WTC11 (cell line): ENCODE results near the gene ZNF14. TPM values are rescaled to one million over a fixed set of nuclear protein-coding genes. Genes with fewer than 3 reads are reported as not detected.

Experiments
- ATAC-seq: fragments of 200-7000 bp; cut with Tn5 transposase; 2 replicates; pipeline ENCODE4 v1.10.0; 2021; ENCODE audit warnings: mild to moderate bottlenecking, moderate library complexity
- CTCF ChIA-PET: fragments of 300-600 bp; sonication (Branson Sonifier 250); formaldehyde crosslinking; loops from one replicate; lab custom pipeline; 2021; ENCODE audit warnings: antibody characterized with exemption; lab: Charles Lee
- POLR2A ChIA-PET: fragments of 350-600 bp; sonication (Branson Sonifier 250); formaldehyde crosslinking; loops from one replicate; lab custom pipeline; 2021; ENCODE audit warnings: antibody characterized with exemption; lab: Charles Lee
- DNase-seq: peaks from one replicate; pipeline ENCODE4 v3.0.0; 2021; ENCODE audit warnings: low spot score
- H3K27ac Mint-ChIP-seq: 2 replicates; pipeline ENCODE4 v1.8.0; 2021; ENCODE audit warnings: mixed read lengths
- H3K27me3 Mint-ChIP-seq: 2 replicates; pipeline ENCODE4 v1.8.0; 2021; ENCODE audit warnings: low read depth, mild to moderate bottlenecking, moderate library complexity, mixed read lengths
- H3K36me3 Mint-ChIP-seq: 2 replicates; pipeline ENCODE4 v1.8.0; 2021; ENCODE audit warnings: mixed read lengths
- H3K4me1 Mint-ChIP-seq: 2 replicates; pipeline ENCODE4 v1.8.0; 2022; ENCODE audit warnings: mixed read lengths
- H3K4me3 Mint-ChIP-seq: 2 replicates; pipeline ENCODE4 v1.8.0; 2021; ENCODE audit warnings: mild to moderate bottlenecking, moderate library complexity, mixed read lengths
- H3K9me3 Mint-ChIP-seq: 2 replicates; pipeline ENCODE4 v1.8.0; 2021; ENCODE audit warnings: mixed read lengths
- CREB1 ChIP-seq: sonication (generic); formaldehyde crosslinking; IDR thresholded peaks from 2 replicates; pipeline ENCODE4 v1.8.0; 2023; ENCODE audit warnings: mild to moderate bottlenecking, missing genetic modification reagents
- EMX1 ChIP-seq: fragments of 250-450 bp; sonication (Bioruptor Pico); IDR thresholded peaks from 2 replicates; pipeline ENCODE4 v1.8.0; 2021; ENCODE audit warnings: mild to moderate bottlenecking
- FOXK1 ChIP-seq: sonication (generic); formaldehyde crosslinking; IDR thresholded peaks from 2 replicates; pipeline ENCODE4 v1.8.0; 2022; ENCODE audit warnings: mild to moderate bottlenecking, moderate library complexity, missing genetic modification reagents
- FOXP1 ChIP-seq: sonication (generic); formaldehyde crosslinking; IDR thresholded peaks from 2 replicates; pipeline ENCODE4 v1.8.0; 2022; ENCODE audit warnings: missing genetic modification reagents, mild to moderate bottlenecking, moderate library complexity, borderline replicate concordance
- GABPB1 ChIP-seq: sonication (generic); formaldehyde crosslinking; IDR thresholded peaks from 2 replicates; pipeline ENCODE4 v1.8.1; 2023; ENCODE audit warnings: mild to moderate bottlenecking, missing genetic modification reagents
- NFE2L1 ChIP-seq: sonication (generic); formaldehyde crosslinking; IDR thresholded peaks from 2 replicates; pipeline ENCODE4 v1.8.1; 2023; ENCODE audit warnings: missing genetic modification reagents
- NR2C2 ChIP-seq: sonication (generic); formaldehyde crosslinking; IDR thresholded peaks from 2 replicates; pipeline ENCODE4 v1.8.0; 2022; ENCODE audit warnings: mild to moderate bottlenecking, missing genetic modification reagents
- SMAD3 ChIP-seq: sonication (generic); formaldehyde crosslinking; IDR thresholded peaks from 2 replicates; pipeline ENCODE4 v1.8.0; 2022; ENCODE audit warnings: missing genetic modification reagents, mild to moderate bottlenecking, borderline replicate concordance
- SOX15 ChIP-seq: fragments of 250-450 bp; sonication (Bioruptor Pico); IDR thresholded peaks from 2 replicates; pipeline ENCODE4 v1.9.0; 2021; ENCODE audit warnings: mild to moderate bottlenecking
- TCF7 ChIP-seq: sonication (generic); formaldehyde crosslinking; IDR thresholded peaks from 2 replicates; pipeline ENCODE4 v1.8.0; 2022; ENCODE audit warnings: mild to moderate bottlenecking, low read depth, missing genetic modification reagents, moderate library complexity
- TEAD4 ChIP-seq: sonication (generic); formaldehyde crosslinking; IDR thresholded peaks from 2 replicates; pipeline ENCODE4 v1.8.0; 2022; ENCODE audit warnings: mild to moderate bottlenecking, missing genetic modification reagents
- total RNA-seq: library from RNA; stranded (reverse); gene quantifications from 3 replicates; pipeline ENCODE4 v1.2.3, GENCODE V29; 2021
- TF ChIP-seq, protein P1 (sequence below): sonication (generic); formaldehyde crosslinking; conservative IDR thresholded peaks from 2 replicates; pipeline ENCODE4 v1.8.1; 2023; ENCODE audit warnings: mild to moderate bottlenecking, low read depth, missing genetic modification reagents, moderate library complexity
- TF ChIP-seq, protein P2 (sequence below): sonication (generic); formaldehyde crosslinking; IDR thresholded peaks from 2 replicates; pipeline ENCODE4 v1.8.1; 2023; ENCODE audit warnings: mild to moderate bottlenecking, missing genetic modification reagents
- TF ChIP-seq, protein P3 (sequence below): sonication (generic); formaldehyde crosslinking; conservative IDR thresholded peaks from 2 replicates; pipeline ENCODE4 v1.8.1; 2022; ENCODE audit warnings: mild to moderate bottlenecking, missing genetic modification reagents
- TF ChIP-seq, protein P4 (sequence below): sonication (generic); formaldehyde crosslinking; IDR thresholded peaks from 2 replicates; pipeline ENCODE4 v1.8.1; 2022; ENCODE audit warnings: mild to moderate bottlenecking, missing genetic modification reagents, moderate library complexity, borderline replicate concordance
- TF ChIP-seq, protein P5 (sequence below): sonication (generic); formaldehyde crosslinking; IDR thresholded peaks from 2 replicates; pipeline ENCODE4 v1.8.0; 2023; ENCODE audit warnings: missing genetic modification reagents, mild to moderate bottlenecking, borderline replicate concordance

ZNF14 gene
- total RNA-seq, 1 experiment from 2014 or later, result 5.7 TPM

DNA sequence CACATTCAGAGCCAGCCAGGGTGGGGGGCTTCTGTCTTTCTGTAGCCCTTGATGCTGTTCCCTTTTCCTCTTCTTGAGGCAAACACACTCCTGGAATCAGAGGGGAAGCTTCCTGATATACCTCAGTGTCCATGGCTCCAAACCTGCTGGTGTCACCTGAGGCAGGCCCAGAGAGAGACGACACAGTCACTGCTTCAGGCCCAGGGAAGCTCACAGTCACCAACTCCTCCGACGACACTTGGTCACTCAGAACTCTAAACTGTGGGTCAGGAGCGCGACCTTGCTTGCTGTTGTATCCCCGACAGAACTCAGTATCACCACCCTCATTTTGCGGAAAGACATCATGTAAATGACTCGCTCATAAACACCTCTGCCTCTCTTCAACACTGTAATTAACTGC lies 70.6 kb downstream of the ZNF14 start:
- ATAC-seq (no peak), DNase-seq (no peak)
- H3K36me3 Mint-ChIP-seq, result peaks cover 25% of the 10 kb centered on the region
- H3K27ac Mint-ChIP-seq, result peak overlapping the region; percentile 87
- no peaks in the 10 kb centered on the region for H3K9me3 Mint-ChIP-seq
- POLR2A ChIA-PET, result interaction anchor here (0.6 kb wide), 1 partner anchor 199 kb away, joined by 3 read pairs; no protein-coding TSS in a partner anchor
- H3K4me1 Mint-ChIP-seq, result peaks cover 17% of the 10 kb centered on the region
- TF ChIP-seq FOXP1 (CRISPR knock-in tag), result no peak
- TF ChIP-seq, all 79 proteins: peak for 0
- Mint-ChIP-seq H3K27me3 (no peaks in the 10 kb centered on the region), H3K4me3 (peak overlapping the region; percentile 94)
- CTCF ChIA-PET, result interaction anchor here (0.8 to 2.1 kb wide), 4 partner anchors 18 to 130 kb away, joined by 3 to 10 read pairs (median 5); partner anchors contain the start of gene GMIP

DNA sequence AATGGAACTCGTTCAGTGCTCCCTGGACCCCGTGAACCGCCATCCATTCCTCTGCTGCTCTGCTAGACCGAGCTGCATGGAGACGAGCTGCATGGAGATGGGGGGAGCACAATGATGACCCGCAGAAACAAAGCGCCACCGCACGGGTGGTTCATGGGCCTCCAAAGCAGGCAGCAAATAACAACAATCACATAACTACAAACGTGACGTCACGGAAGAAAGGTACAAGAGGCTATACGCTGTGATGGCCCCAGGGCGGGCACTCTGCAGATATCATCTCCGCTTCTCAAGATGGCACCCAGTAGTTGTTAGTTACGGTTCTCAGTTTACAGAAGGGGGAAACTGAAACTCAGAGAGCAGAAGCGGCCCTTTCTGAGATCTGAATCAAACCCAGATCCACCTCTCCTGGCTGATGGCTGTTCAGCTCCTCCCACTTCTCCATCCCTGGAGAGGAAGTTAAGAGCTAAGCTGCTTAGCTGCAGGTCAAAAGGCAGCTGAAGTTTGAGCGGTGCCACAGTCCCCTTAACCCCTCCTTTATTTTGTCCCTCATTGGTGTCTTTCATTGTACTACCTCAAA lies 71.1 kb downstream of the ZNF14 start:
- H3K27ac Mint-ChIP-seq, result peak overlapping the region; percentile 87; the same call in 1 of the 2 replicates
- no peaks in the 10 kb centered on the region for H3K9me3 Mint-ChIP-seq
- no peak for DNase-seq

DNA sequence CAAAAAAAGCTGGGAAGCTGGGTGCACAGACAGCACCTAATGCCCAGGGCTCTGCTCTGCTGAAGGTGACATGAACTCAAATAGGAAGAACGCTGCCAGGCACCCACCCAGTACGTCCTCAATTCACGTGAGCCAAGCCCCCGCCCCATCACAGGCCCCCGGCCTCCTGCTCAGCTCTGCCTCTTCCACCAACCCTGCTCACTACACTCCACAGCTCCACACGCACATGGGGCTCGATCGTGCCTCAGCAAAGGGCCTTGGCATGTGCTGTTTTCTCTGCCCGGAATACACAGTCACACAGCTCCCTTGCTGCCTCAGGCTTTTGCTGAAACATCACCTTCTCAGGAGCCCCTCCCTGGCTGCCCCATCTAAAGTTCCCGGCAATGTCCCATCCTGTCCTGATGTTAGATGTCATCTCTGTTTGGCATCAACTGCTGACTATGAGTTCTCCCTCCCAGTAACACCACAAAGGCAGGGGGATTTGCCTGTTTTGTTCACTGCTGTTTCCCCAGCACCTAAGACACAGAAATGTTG lies 71.7 kb downstream of the ZNF14 start:
- Mint-ChIP-seq H3K36me3 (peaks cover 36% of the 10 kb centered on the region), H3K4me3 (peak overlapping the region; percentile 94), H3K27ac (peak overlapping the region; percentile 84), H3K27me3 (no peaks in the 10 kb centered on the region), H3K4me1 (peaks cover 17% of the 10 kb centered on the region), H3K9me3 (no peaks in the 10 kb centered on the region)
- no peak for DNase-seq
- ChIA-PET CTCF (interaction anchor here (0.8 to 1.9 kb wide), 4 partner anchors 17 to 129 kb away, joined by 3 to 6 read pairs (median 4); partner anchors contain the start of gene GMIP), POLR2A (no interaction called here)
- ATAC-seq, result no peak
- TF ChIP-seq, protein P1, sequence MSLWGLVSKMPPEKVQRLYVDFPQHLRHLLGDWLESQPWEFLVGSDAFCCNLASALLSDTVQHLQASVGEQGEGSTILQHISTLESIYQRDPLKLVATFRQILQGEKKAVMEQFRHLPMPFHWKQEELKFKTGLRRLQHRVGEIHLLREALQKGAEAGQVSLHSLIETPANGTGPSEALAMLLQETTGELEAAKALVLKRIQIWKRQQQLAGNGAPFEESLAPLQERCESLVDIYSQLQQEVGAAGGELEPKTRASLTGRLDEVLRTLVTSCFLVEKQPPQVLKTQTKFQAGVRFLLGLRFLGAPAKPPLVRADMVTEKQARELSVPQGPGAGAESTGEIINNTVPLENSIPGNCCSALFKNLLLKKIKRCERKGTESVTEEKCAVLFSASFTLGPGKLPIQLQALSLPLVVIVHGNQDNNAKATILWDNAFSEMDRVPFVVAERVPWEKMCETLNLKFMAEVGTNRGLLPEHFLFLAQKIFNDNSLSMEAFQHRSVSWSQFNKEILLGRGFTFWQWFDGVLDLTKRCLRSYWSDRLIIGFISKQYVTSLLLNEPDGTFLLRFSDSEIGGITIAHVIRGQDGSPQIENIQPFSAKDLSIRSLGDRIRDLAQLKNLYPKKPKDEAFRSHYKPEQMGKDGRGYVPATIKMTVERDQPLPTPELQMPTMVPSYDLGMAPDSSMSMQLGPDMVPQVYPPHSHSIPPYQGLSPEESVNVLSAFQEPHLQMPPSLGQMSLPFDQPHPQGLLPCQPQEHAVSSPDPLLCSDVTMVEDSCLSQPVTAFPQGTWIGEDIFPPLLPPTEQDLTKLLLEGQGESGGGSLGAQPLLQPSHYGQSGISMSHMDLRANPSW (CRISPR knock-in tag), result no peak
- TF ChIP-seq, protein P2, sequence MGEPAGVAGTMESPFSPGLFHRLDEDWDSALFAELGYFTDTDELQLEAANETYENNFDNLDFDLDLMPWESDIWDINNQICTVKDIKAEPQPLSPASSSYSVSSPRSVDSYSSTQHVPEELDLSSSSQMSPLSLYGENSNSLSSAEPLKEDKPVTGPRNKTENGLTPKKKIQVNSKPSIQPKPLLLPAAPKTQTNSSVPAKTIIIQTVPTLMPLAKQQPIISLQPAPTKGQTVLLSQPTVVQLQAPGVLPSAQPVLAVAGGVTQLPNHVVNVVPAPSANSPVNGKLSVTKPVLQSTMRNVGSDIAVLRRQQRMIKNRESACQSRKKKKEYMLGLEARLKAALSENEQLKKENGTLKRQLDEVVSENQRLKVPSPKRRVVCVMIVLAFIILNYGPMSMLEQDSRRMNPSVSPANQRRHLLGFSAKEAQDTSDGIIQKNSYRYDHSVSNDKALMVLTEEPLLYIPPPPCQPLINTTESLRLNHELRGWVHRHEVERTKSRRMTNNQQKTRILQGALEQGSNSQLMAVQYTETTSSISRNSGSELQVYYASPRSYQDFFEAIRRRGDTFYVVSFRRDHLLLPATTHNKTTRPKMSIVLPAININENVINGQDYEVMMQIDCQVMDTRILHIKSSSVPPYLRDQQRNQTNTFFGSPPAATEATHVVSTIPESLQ, result no peak
- TF ChIP-seq, protein P3, sequence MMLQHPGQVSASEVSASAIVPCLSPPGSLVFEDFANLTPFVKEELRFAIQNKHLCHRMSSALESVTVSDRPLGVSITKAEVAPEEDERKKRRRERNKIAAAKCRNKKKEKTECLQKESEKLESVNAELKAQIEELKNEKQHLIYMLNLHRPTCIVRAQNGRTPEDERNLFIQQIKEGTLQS (CRISPR knock-in tag), result no peak
- no peak for TF ChIP-seq CREB1 (CRISPR knock-in tag)
- TF ChIP-seq TEAD4, result no peak
- TF ChIP-seq, protein P4, sequence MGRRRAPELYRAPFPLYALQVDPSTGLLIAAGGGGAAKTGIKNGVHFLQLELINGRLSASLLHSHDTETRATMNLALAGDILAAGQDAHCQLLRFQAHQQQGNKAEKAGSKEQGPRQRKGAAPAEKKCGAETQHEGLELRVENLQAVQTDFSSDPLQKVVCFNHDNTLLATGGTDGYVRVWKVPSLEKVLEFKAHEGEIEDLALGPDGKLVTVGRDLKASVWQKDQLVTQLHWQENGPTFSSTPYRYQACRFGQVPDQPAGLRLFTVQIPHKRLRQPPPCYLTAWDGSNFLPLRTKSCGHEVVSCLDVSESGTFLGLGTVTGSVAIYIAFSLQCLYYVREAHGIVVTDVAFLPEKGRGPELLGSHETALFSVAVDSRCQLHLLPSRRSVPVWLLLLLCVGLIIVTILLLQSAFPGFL (CRISPR knock-in tag), result no peak
- no peak for TF ChIP-seq SOX15 (CRISPR knock-in tag)
- no peak for TF ChIP-seq GABPB1 (CRISPR knock-in tag)
- no peak for TF ChIP-seq FOXK1 (CRISPR knock-in tag)

More for the DNA sequence above, 71.1 kb downstream of the ZNF14 start:
- no peak for ATAC-seq
- ChIA-PET CTCF (interaction anchor here (0.8 to 1.4 kb wide), 4 partner anchors 18 to 129 kb away, joined by 3 to 6 read pairs (median 4); partner anchors contain the start of gene GMIP), POLR2A (interaction anchor here (0.6 kb wide), 1 partner anchor 199 kb away, joined by 3 read pairs; no protein-coding TSS in a partner anchor)
- Mint-ChIP-seq H3K36me3 (peaks cover 30% of the 10 kb centered on the region), H3K4me3 (peak overlapping the region; percentile 94)
- TF ChIP-seq SMAD3 (CRISPR knock-in tag) (no peak), TCF7 (CRISPR knock-in tag) (no peak), GABPB1 (CRISPR knock-in tag) (no peak), NR2C2 (CRISPR knock-in tag) (no peak), EMX1 (CRISPR knock-in tag) (no peak), NFE2L1 (CRISPR knock-in tag) (no peak)
- TF ChIP-seq, protein P5, sequence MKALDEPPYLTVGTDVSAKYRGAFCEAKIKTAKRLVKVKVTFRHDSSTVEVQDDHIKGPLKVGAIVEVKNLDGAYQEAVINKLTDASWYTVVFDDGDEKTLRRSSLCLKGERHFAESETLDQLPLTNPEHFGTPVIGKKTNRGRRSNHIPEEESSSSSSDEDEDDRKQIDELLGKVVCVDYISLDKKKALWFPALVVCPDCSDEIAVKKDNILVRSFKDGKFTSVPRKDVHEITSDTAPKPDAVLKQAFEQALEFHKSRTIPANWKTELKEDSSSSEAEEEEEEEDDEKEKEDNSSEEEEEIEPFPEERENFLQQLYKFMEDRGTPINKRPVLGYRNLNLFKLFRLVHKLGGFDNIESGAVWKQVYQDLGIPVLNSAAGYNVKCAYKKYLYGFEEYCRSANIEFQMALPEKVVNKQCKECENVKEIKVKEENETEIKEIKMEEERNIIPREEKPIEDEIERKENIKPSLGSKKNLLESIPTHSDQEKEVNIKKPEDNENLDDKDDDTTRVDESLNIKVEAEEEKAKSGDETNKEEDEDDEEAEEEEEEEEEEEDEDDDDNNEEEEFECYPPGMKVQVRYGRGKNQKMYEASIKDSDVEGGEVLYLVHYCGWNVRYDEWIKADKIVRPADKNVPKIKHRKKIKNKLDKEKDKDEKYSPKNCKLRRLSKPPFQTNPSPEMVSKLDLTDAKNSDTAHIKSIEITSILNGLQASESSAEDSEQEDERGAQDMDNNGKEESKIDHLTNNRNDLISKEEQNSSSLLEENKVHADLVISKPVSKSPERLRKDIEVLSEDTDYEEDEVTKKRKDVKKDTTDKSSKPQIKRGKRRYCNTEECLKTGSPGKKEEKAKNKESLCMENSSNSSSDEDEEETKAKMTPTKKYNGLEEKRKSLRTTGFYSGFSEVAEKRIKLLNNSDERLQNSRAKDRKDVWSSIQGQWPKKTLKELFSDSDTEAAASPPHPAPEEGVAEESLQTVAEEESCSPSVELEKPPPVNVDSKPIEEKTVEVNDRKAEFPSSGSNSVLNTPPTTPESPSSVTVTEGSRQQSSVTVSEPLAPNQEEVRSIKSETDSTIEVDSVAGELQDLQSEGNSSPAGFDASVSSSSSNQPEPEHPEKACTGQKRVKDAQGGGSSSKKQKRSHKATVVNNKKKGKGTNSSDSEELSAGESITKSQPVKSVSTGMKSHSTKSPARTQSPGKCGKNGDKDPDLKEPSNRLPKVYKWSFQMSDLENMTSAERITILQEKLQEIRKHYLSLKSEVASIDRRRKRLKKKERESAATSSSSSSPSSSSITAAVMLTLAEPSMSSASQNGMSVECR (CRISPR knock-in tag), result no peak
- TF ChIP-seq, protein P2, result no peak
- TF ChIP-seq, all 79 proteins: peak for 0
- H3K4me1 Mint-ChIP-seq, result peaks cover 17% of the 10 kb centered on the region
- H3K27me3 Mint-ChIP-seq, result no peaks in the 10 kb centered on the region
